RKO (cell line): ENCODE results near the gene PIH1D1.

Experiments
- DNase-seq: peaks from one replicate; pipeline ENCODE4 v3.0.0-alpha.2; 2016; ENCODE audit warnings: low spot score

Gene PIH1D1

DNA sequence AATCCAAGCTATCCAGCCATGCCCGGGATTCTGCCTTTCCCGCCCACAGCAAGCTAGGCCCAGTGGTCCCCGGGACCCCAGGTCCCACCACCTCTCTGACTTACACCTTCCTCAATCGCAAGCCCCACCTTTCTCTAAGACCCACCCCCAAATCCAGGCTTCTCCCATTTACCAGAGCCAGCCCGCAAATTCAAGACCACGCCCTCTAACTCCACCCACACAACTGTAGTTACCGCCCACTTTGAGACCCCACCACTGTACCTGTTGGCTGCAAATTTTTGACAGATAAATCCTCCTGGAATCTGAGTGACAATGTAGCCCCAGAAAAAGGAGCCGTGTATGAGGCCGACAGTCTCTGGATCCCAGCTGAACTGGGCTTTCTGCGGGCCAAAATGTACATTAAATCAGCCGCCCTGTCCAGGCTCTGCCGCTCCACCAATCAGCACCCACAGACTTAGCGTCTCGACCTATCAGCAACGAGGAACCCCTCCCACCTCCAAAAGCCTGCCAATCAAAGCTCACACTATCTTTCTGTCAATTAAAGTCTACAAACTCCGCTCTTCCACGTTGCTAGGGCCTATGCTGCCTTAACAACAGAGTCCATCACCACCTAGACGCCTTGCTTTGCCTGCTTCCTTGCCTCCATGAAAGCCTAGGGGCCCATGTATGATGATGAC lies 16.6 kb downstream of the PIH1D1 start:
- DNase-seq: no peak

DNA sequence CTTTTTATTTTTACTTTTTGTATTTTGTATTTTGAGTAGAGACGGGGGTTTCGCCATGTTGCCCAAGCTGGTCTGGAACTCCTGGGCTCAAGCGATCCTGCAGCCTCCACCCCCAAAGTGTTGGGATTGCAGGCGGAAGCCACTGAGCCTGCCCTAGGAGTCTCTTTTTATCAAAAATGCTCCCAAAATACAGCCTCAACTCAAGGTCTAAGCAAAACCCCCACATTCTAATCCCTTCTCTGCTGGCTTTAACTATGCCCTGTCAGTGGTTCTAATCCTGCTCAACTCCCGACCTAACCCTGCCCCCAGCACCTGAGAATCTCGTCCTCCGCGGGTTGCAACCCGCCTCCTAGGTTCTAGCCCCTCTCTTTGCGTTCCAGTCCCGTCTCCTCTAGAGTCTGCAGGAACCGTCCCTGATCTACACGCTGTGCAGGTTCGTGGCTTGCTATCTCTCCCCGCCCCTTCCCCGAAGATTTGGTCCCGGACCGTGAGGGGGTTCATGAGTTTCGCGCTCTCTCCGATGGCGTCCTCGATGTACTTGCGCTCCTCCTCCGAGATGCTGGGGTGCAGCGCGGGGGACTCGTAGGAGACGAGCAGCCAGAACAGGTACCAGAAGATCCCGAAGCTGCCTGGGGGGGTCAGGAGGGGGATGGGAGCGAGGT lies 18.2 kb downstream of the PIH1D1 start:
- DNase-seq: no peak

DNA sequence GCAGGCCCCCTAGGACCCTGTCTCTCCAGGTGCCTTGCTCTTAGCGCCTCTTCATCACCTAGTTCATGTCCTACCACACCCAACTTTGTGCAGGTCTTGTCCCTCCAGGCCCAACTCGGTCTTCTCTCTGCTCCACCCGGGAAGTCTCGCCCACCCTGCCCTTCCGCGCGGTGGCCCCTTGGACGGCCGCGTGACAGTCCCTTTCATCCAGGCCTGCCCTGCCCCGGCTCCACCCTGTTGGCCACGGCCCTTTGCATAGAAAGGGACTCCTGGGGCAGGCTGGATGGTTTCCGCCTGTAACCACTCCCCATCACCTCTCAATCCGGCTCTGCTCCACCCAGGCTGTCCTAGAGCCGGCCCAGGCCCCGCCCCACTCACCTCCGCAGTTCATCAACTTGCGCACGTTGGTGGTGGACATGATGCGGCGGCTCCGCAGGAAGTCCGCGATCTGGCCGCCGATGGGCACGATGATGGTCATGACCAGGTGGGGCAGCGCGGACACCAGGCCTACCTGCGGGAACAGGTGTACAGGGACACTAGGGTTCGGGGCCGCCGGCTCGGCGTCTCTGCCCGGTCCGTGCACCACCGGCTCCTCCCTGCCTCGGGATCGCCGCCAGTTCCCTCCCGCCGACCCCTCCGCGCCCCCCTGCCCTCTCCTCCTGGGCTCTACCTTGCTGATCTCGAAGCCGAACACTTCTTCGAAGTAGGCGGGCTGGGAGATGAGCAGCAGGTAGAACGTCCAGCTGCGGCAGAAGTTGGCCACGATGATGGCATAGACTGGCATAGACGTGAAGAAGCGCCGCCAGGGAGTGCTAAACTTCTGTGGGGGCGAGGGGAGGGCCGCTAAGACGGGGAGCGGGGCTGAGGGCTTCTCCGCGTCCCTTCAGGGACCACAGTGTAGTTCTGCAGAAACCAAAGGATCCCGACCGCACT lies 19.2 kb downstream of the PIH1D1 start:
- no peak for DNase-seq

DNA sequence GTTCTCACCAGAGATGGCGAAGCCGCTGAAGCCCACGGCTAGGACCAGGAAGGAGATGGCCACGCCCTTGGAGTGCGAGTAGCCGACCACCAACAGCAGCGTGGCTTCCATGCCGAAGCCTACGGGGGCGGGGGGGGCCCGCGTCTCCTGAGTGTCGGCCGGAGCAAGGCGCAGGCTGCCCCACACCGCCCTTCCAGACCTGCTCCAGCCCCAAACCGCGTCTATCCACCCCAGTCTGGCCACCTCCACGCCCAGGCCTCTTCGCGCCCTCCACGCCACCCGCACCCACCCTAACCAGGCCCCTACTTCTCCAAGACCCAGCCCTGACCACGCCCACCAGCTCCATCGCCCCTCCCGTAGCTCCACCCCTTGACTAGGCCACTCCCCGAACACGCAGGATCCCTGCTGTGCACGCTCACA lies 20.3 kb downstream of the PIH1D1 start:
- no peak for DNase-seq

- DNase-seq: peak; percentile 56
Measured at GRCh38 chr19:49430678-49431329, 20.8 kb downstream of the PIH1D1 start.

DNA sequence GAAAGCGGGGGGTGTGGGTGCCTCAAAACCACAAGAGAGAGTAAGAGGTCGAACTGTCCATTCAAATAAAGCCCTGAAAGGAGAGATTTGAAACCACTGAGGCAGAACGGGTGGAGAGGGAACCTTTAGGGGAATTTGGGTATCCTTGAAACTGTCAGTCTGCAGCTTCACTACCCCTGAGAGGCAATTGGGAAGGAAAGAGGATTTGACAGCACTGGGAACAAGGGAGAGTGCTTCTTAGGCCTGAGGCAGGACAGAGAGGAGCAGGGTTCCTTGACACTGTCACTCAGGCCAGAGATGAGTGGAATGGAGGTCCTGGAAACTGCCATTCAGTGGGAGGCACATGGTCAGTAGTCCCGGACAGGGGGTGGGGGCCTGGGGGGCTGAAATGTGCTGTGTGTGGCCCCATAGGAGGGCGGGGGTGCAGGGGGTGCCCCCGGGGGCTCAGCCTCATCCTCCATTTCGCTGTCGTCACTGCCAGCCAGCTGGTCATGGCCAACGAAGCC lies 21.4 kb downstream of the PIH1D1 start:
- peak; percentile 15 for DNase-seq

DNA sequence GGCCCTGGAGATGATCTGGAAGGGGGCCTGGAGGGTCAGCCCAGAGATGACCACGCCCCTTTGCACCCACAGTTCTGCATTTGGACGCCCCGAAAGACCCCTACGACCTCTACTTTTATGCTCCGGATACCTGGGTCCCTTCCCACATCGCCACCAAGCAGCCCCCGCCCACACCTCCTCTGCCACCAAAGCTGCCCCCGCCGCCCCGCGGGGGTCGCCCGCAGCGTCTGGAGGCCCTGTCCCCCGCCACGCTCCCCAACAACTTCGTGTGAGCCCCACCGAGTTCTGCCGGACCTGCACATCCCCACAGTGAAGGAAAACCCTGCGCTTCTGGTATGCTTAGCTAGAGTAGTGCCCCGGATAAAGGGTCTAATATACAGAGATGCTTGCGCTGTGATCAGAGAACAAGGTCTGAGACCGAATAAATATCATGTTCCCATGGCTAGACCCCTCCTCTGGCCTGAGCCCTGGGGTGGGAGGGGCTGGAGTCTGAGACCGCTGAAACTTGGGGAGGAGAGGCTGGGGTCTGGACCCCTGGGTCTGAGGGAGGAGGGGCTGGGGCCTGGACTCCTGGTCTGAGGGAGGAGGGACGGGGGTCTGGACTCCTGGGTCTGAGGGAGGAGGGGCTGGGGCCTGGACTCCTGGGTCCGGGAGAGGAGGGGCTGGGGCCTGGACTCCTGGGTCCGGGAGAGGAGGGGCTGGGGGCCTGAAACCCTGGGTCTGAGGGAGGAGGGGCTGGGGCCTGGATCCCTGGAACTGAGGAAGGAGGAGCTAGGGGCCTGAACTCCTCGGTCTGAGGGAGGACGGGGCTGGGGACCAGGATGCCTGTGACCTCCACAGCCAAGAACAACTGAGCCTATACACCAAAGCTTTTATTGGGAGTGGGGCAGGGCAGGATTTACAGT lies 22.8 kb downstream of the PIH1D1 start:
- DNase-seq: no peak

DNA sequence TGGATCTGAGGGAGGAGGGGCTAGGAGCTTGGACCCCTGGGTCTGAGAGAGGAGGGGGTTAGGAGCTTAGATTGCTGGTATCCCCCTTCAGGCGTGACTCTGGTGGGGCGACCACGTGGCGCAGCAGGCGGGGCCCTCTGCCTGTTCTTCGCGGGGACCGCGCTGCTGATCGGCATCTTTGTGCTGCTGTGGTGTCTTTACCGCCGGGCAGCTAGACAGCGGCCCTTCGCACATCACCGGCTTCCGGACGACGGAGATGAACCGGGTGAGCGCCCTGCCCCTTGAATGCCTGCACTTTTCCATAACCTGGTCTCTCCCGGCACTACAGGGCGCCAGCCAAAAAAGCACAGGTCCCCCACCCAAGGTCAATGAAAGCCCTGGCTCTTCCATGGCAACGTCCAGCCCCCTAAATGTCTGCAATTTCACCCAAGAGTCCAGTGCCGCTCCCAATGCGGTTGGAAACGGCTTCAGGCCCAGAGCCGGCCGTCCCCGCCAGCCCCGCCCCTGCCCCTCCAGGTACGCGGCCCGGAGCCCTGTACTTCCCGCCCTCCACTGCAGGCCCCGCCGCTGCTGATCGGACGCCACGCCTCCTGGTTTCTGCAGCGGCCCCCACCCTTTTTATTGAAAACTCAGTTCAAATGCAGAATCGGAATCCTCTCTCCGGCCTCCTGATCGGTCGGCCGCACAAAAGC lies 23.6 kb downstream of the PIH1D1 start:
- no peak for DNase-seq

DNA sequence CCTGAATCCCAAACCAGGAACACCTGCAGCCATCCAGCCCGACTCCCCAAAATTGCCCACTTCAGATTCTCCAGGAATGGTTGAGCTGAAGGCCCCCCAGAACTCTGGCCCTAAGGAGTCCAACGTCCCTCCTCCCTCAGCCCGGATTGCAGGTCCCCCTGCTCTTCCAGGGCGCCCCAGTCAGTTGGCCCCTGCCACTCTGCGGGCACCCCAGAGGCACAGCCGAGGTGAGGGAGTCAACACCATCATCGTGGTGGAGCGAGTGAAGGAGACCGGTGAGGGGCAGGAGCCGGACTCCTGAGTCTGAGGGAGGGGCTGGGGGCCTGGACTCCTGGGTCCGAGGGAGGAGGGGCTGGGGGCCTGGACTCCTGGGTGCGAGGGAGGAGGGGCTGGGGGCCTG lies 24.3 kb downstream of the PIH1D1 start:
- no peak for DNase-seq

DNA sequence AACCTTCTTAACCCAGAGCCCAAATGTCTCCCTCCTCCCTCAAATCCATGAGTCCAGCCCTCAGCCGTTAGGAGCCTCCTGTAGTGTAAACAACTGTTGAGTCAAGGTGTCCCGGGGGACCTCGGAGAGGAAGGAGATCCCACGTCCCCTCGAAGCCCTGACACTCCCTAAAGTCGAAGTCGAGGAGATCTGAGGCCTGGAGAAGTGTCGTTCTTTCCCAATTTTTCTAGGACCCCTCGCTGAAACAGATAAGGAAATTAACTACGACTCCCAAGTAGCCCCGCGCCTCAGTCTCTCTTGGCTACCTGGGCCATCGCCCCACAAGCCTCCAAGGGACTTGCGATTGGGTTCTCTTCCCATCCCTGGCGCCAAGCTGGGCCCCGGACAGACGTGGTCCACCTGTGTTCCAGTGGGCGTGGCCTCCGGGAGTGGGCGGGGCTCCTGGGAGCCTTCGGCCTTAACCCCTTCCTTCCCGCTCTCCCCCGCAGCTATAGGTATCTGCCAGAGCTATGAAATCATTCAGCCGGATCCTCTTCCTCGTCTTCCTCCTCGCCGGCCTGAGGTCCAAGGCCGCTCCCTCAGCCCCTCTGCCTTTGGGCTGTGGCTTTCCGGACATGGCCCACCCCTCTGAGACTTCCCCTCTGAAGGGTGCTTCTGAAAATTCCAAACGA lies 25.6 kb downstream of the PIH1D1 start:
- DNase-seq: no peak

DNA sequence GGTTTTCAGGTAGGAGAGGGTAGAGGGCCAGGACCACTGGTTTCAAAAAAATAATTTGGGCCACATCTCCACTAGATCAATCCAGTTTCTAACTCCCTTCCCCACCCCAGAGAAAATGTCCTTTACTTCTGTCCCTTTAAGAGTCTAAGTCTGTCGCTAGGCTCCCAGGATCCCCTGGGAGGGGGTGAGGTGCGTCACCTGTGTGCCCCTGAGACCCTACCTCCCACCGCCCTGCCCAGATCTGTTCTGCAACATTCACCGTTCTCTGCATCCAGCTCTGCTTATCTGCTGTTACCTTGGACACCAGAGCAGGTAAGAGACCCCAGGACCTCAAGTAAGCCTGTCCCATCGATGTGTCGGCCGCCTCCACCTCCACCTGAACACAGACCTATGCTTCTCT lies 26.4 kb downstream of the PIH1D1 start, which contains the start of gene GFY:
TSS of gene GFY (plus strand) at position 211 of the 400 bp plus-strand sequence. CDS start 1,043 bp downstream, outside the sequence.
- DNase-seq: no peak

DNA sequence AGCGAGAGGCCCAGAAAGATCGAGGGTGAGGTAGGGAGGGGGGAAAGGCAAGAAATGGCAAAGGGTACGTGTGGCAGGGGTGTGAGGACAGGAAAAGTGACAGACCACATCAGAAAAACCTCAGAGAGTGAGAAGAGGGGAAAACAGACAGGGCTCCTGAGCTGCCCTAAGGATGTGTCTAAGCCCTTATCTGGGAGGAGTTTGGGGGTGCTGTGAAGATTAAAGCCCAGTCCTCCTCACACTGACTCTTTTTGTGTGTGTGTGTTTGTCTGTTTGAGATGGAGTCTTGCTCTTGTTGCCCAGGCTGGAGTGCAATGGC lies 27.7 kb downstream of the PIH1D1 start:
- no peak for DNase-seq

DNA sequence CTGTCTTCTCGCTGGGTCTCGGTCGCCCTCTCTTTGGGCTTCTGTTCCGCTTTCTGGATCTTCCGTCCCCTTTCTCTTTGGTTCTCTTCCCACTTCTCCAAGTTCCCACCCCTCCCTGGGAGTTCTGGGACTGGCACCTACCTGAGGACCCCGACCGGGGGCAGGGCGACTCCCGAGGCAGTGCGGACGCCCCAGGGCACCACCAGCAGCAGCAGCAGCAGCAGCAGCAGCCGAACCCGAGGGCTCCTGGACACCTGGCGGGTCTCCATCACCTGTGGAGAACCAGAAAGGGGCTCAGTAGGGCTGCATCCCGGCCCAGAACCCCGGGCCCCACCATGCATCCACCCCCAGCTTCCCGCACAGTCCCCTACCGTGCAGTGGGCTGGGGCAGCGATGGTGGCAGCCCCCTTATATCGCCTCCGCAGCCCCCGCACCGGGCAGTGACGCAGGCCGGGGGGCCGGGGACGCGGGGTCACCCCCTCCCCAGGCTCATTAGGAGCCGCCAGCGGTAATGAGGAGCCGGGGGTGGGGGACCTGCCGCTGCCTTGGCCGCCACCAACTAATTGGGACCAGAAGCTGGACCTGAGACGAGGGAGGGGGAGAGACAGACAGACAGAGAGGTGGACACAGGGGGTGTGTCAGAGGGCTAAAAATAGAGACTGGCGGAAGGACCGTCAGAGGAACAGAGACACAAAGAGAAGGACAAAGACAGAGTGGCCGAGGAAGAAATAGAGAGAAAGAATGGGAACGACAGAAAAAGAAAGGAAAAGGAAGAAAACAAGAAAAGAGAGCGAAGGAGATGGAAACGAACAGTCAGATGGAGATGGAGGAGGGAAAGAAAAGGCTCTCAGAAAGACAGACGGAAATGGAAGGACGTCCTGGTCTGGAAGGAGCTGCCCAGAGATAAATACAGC lies 28.3 kb downstream of the PIH1D1 start, which contains the start of gene PTH2:
TSS of gene PTH2 (minus strand) at position 371 of the 914 bp plus-strand sequence. CDS start at position 269, 102 bp downstream.
- DNase-seq: no peak

GRCh38 chr19:49422407-49423070 lies 29.1 kb downstream of the PIH1D1 start:
- no peak for DNase-seq

- DNase-seq: no peak
Measured at GRCh38 chr19:49421878-49422202, 29.8 kb downstream of the PIH1D1 start.

DNA sequence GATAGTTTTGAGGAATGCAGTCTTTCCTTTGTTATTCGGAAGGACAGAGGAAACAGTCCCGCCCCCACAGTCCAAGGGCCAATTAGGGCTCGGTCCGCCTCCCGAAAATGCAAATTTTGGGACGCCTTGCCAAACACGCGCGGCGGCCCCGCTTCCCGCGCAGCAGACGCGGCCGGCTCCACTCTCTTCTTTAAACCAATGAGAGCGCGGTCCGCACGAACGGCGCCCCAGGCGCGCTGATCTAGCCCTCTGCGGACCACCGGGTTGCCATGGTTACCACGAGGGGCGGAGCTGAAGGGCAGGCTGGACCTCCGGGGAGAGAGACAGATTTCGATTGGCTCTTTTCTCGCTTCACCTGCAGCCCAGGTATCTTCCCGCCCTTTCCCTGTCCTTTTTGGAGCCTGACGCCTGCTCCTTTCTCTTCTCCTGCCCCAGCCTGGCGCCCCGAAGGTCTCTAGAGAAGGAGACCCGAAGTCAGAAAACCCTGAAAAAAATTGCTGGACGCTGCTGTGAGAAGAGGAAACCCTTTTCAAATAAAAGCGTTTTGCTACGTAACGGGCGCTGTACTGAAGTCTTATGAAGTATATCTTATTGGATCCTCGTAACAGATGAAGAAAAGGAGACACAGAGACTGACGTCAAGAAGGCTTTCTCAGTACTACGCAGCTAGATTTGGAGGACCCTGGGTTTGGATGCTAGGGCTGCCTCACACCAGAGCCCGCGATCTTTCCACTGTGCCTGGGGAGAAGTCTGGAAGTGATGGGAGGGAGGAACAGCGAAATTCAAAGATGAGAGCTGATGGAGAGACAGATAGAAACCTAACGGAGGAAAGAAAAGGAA lies 30.4 kb downstream of the PIH1D1 start:
- no peak for DNase-seq

DNA sequence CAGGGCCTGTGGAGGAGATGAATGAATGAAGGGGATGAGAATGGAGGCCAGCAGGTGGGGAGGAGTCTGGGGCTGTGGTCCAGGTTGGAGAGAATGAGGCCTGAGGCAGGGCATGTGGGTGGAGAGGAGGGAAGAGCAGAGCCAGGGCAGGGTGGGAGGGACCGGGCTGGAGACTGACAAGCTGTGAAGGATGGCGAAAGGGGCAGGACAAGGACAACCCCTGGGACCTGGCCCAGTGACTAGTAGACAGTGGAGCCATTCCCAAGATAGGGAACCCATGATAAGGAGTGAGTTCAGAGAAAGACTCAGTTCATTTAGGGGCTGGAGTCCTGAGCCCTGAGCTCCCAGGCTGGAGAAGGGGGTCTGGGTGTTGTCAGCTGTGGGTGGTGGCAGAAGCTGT lies 31.4 kb downstream of the PIH1D1 start:
- DNase-seq: no peak
